GM18873 (cell line): ENCODE results near the gene FEN1.

ENCODE experiments used
- ATAC-seq: cut with Tn5 transposase; IDR thresholded peaks from one replicate; pipeline ENCODE4 v1.9.1; 2021; ENCODE audit warnings: mild to moderate bottlenecking, moderate library complexity, moderate number of reproducible peaks; ENCODE audit not compliant: unreplicated experiment, low FRiP score

The FEN1 gene

DNA sequence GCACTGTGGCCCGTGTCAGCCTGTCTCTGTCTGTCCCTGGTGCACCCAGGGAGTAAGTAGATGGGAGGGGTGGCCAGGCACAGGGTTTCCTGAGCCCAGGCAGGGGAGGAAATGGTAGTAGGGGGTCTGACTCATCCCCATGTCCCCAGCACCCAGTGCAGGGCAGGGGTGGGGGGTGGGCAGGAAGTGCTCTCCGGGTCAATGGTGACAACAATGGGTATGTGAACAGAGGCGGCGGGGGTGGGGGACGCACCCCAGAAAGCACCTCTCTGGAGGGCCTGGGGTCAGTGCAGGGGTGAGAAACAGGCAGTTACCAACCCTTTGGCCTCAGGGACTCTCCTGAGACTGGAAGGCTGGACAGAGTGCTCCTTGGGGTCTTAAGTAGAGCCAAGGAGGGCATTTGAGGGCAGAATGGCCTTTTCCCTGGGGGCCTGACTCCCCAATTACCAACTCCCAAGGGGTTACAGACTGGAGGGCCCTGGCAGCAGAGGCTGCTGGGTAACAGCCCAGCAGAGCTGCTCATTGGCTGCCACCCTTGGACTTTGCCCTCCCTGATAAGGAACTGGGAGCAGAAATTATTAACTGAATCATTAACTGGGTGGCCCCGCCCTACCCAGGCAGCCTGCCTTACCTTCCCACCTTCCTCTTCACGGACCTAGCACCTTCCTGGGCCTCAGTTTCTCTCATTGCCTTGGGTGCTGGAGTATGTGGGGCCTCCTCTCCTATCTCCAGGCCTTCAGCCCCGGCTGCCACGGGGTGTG, 36.1 kb upstream of the FEN1 start:
- no peak for ATAC-seq

DNA sequence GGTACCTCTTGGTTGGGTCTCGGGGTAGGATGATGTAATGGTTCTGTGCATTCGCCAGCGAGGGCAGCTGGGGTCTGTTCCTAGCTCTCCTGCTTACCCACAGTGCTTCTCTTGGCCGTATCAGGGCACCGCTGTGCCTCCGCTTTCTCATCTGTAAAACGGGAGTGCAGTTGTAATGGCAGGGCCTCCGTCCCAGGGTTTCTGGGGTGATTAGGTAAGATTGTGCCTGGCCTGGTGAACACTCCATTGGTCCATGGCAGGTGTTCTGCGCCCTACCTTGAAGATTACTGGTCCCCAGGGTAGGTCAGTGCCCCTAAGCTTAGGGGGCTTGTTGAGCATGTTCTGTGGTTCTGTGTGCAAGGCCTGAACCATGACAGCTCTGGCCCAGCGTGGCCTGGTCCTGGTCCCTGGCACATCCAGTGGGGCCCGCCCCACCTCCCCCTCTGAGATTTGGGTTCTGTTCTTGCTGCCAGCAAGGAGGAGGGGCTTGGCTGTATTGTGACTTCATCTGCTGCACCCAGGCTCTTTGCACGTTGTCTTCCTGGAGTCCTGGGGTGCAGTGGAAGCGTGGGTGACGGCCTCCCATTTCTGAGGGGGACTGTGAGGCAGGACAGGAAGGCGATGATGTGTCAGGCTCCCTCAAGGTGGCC, 35.4 kb upstream of the FEN1 start:
- no peak for ATAC-seq

DNA sequence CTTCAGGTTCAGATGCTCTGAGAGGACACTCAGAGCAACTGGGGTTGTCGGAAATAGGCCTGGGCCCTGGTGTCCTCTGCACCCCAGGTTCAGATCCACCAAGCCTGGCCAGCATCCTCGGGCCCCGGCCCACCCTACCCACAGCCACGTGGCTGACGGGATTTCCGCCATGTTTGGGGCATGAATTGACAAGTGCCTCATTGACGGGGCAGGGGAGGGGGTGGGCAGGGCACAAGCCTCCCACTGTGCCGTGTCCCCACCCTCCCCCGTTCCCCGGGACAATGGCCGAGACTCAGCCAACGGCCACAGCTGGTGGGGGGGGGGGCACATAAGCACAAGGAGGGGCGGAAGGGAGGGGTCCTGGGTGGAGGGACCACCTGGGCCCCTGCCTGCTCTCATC, 31.8 kb upstream of the FEN1 start:
- no peak for ATAC-seq

DNA sequence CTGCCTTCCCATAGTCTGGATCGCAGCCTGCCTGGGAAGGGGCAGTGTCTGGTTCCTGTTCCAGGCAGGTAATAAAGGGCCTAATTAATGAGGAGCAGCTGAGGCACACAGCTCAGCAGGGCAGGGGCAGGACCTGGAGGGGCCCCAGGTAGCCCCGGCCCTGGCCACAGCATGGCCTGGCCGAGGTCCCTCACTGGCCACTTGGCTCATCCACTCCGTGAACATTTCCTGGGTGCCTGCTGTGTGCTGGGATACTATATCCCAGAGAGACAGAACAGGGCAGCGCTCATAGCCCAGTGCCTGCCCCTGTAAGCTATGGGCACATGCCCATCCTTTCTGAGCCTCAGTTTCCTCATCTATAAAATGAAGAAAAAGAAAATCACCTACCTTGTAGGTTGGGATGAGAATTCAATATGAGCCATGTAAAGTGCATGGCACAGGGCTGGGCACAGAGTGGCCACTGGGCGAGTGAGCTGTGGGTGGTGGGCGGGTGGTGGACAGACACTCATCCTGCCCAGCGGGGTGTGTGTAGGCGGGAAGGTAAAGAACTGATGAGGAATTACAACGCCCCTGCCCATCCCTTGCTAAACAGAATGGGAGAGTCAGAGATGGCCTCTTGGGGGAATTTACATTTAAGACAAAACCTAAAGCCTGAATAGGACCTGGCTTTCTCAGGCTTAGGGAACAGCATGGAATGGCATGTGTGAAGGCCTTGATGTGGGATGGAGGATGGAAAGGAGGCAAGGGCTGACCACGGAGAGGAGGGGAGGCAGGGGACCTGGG, 31.1 kb upstream of the FEN1 start:
- no peak for ATAC-seq

DNA sequence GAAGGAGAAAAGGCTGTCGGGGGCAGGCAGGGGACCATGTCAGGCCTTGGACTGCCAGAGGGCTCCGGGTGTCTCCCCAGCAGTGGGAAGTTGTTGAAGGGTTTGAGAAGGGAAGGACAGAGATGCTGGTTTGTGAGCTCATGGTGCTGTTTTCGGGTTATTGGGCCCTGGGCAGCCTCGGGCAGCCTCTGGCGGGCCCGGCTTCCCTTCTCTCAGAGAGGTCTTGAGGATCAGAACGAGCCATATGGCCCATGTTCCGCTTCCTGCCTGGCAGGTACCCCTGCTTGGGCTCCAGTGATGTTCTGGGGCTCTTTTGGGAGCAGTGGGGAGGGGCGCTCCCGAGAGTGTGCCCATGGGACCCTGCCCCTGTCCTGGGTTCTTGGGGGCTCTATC, 30.5 kb upstream of the FEN1 start:
- ATAC-seq: no peak

DNA sequence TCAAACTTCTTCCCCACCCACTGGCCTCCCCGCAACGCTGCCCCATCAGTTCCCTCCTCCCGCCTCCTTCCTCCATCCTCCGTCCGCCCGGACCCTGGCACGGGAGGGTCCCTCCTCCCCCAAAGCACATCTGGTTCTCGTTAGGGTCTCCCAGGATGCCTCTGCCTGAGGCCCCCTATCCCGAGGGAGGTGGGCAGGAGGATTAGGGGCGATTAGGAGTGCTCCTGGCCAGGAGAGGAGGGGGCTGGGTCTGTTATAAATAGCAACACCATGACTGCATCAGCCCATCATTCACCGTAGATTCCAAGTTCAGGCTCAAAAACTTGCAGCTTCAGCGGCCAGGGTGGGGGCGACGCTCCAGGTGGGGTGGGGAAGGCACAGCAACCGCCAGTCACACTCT, 29.9 kb upstream of the FEN1 start:
- no peak for ATAC-seq

DNA sequence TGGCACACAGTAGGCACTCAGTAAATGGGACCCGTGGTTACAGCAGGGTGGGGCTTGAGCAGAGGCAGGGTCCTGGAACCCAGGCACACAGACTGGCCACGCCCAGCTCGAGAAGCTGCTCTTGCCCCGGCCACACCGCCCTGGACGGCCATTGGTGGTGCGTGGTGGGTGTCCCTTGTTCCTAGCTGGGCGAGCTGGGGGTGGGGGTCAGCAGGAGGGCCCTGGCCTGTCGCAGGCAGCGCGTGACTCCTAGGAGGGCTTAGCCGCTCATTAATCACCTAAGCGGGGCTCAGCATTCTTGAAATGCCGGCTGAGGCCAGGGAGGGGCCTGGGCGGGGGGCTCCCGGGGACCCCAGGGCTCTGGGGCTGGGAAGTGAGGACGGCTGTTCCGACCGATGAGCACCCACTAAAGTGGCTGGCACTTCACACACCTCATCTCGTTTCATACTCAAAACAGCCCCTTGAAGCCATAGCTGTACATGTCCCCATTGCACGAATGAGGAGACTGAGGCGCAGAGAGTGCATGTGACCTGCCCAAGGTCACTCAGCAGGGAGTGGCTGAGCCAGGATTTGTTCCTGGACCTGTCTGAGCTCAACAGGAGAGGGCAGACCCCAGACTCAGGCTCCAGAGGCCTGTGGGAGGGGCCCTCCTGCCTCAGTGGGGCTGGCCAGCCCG, 28.6 kb upstream of the FEN1 start:
- ATAC-seq: no peak

DNA sequence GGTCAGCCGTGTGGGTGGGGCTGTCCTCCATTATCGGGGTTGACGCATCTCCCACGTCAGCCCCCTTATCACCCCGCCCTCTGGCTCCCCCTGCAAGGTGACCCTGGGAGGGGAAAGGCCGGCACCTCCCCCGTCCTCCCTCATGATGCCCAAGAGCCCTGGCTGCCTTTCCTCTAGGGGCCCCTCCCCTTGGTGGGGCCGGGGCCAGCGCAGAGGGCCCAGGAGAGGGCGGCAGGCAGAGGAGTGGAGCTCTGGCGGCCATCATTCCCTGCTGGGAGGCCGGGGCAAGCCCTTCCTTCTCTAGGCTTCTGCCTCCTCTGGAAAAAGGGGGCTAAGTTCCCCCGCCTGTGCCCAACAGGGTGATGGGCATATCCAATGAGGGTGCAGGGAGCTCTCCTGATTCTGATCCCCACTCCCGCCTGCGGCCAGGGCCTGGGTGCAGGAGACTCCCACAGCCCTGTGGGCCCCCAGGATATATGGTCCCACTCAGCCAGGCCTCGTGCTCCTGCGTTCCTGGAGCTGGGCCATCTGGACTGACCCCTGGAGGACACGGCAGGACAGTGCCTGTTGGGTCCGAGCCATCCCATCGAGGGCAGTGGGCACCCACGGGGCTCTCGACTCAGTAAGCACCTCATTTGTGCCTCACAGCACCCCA, 28.0 kb upstream of the FEN1 start:
- no peak for ATAC-seq

DNA sequence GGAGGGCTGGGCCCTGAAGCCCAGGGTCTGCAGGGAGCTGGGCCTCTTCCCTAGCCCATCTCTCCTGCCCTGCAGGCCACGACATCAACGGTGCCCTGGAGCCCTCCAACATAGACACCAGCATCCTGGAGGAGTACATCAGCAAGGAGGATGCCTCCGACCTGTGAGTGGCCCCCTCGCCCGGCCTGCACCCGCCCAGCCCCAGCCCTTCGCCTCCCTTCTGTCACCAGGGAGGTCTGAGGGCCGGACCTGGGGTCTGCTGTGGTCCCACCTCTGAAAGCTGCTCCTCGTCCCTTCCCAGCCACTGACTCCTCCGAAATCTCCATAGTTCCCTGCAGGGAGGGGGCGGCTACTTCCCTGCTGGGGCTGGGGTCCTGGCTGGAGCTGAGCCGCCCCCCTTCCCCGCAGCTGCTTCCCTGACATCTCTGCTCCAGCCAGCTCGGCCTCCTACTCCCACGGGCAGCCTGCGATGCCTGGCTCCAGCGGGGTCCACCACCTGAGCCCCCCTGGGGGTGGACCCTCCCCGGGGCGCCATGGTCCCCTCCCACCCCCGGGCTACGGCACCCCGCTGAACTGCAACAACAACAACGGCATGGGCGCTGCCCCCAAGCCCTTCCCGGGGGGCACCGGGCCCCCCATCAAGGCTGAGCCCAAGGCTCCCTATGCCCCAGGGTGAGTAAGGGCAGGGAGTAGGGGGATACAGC, 27.0 kb upstream of the FEN1 start:
- ATAC-seq: no peak

DNA sequence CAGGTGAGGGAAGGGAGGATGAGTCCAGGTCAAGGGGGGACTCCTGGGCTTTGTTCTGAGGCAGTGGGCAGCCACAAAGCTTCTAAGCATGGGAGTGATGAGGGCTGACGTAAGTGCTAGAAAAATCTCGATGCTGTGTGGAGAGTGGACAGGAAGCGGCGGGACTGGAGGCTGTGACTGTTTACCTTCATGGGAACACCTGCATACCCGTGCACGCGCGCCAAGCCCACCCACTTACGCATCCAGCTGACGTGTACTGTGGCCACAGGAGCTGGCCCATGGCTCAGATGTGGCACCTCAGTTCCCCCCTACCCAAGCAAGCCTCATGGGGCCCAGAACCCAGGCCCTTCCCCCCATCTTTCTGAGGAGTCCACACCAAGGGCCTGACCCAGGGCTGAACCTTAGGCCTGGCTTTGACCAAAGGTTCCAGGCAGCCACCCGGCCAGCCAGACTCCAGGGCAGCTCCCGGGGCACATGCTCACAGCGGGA, 26.3 kb upstream of the FEN1 start:
- ATAC-seq: no peak

DNA sequence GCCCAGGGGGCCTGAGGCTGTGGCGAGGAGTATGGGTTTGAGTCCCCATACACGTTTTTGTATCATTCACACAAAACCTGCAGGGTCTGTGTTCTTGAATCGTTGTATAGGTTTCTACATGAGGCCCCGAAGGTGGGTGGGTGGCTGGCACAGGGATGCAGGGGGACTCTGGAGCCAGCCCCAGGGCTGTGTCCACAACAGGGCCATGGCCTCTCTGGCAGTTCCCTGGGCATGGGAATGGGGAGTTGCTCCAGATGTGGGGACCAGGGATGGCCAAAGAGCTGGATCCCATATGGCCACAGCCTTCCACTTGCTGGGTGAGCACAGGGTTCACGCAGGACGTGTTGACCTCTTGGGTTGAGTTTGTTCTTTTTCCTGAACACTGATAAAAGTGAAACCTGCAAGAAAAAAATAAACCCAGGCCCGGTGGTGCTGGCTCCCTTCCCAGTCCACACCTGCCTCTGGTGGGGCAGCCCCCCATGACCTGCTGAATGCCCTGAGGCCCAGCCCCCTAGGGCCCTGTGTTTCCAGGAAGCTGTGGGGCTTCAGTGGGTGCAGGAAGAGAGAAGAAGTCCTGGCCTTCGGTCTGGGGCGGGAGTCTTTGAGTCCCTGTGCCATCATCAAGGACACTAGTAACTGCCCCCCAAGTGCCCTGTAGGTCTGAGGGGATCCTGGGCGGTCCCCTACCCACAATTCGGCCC, 24.2 kb upstream of the FEN1 start:
- no peak for ATAC-seq

DNA sequence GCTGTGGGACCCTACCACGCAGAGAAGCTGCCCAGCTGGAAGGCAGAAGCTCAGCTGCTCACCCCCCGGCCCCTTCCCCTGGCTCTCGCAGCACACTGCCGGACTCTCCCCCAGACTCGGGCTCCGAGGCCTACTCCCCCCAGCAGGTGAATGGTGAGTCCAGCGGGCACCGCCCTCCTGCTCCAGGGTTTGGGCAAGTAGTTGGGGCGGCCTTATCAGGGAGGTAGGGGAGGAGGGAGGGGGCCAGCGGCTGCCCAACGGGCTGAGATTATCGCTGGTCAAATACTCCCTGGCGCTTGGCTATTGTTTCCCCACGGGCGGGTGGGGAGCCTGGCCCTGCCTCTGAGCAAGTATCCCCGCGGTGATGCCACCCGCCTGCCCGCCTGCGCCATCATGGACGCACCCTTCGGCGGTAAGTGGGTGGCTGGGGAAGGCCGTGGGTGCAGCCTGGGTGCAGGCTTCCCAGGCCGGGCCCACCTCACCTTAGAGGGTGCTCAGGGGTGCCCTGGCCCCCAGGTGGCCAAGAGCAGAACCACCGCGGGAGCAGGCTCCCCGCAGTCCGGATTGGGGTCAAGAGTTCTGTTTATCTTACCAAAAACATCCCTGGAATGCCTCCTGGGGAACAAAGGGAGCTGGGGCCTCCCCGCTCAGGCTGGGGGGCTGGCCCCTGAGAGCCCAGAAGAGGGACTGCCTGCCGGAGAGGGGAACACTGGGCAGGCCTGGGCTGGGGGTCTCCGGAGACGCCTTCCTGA, 23.4 kb upstream of the FEN1 start:
- ATAC-seq: no peak

DNA sequence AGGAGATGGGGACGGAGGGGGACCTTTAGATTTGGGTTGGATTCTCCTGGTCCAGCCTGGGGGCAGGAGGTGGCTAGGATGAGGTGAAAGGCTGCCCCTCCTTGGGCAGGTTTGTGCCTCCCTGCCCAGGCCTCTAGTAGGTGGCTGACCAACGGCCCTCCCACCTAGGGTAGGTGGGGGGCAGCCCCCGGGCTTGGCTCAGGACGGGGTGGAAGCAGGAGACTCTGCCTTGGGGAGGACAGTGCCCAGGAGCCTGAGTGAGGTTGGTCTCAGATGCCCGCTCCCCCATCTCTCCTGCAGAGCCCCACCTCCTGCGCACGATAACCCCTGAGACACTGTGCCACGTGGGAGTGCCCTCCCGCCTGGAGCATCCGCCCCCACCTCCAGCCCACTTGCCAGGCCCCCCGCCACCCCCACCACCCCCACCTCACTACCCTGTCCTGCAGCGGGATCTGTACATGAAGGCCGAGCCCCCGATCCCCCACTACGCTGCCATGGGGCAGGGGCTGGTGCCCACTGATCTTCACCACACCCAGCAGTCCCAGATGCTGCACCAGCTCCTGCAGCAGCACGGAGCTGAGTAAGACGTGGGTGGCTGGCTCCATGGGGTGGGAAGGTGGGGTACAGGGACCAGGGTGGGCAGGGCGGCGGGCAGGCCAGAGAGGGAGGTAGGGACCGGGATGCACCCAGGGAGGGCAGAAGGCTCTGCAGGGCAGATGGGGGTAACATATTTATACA, 22.6 kb upstream of the FEN1 start:
- no peak for ATAC-seq

DNA sequence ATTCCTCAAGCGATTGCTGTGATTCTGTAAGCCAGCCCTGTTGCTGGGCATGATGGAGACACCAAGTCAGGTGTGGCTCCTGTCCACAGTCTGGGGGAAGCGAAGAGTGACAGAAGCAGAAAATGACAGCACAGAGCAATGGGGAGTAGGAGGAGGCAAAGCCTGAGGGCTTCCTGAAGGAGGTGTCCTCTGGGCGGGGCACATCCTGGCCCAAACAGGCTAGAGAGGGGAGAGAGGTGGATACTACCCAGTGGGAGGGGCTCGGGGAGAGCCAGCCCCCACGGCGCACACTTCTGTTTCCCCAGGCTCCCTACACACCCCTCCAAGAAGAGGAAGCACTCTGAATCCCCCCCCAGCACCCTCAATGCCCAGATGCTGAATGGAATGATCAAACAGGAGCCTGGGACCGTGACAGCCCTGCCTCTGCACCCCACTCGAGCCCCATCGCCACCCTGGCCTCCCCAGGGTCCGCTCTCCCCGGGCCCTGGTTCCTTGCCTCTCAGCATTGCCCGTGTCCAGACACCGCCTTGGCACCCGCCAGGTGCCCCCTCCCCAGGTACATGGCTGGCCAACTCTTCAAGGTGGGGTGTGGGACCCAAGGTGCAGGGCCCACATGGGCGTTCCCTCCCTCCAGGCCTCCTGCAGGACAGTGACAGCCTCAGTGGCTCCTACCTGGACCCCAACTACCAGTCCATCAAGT, 21.4 kb upstream of the FEN1 start:
- ATAC-seq: no peak

DNA sequence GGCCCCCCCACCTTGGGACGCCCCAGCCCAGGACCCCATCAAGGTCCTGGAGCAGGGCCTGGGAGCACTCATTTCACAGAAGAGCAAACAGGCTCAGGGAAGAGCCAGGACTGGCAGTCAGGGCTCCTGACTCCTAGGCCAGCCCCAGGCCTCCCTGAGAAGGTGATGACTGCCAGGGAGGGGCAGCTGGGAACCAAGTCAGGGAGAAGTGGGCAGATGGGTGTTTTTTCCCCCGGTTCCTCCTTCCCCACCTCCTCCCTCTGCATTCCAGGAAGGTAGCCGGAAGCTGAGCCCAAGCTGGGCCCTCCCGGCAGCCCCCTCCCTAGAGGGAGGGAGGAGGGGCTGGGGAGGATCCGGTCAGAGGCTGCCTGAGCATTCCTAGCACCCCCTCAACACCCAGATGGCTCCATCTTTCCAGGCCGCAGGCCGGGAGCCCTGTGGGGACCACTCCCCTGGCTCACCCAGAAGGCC, 20.7 kb upstream of the FEN1 start:
- no peak for ATAC-seq

DNA sequence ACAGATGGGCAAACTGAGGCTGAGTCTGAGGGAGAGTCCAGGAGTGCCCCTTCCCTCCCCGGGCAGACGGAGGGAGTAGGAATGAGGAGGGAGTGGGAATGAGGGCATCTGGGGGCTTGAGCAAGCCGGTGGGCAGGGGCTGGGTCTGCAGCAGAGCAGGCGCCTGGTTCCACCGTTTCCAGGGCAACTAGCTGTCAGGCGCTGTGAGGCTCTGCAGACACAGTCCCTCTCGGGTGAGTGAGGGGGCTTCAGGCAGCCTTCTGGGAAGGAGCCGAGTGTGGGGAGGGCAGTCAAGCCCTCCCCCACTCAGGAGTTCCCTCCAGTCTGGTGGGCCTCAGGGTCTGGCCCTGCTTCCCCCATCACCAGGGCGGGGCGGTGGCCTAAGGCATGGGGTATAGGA, 19.4 kb upstream of the FEN1 start:
- ATAC-seq: no peak

DNA sequence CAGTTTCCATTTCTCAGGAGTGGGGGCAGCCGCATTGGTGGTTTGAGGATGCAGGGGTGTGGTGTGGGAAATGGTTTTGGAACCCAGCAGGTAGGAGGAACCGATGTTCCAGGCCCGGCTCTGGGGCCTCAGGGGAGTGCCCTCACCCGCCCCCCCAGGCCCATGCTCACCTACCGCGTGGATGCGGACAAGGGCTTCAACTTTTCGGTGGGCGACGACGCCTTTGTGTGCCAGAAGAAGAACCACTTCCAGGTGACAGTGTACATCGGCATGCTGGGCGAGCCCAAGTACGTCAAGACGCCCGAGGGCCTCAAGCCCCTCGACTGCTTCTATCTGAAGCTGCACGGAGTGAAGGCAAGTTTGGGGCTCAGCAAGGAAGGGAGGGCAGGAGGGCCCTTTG, 18.9 kb upstream of the FEN1 start:
- no peak for ATAC-seq
